ENCODE measurements around the gene ABCC3.

Gene ABCC3

GRCh38 chr17:50604513-50604912 is 30.2 kb upstream of the ABCC3 start:
- no peak overlapping the region for H3K4me3 ChIP-seq (ENCODE audit: low read depth, low read length)
- DNase-seq (ENCODE audit: low read depth): peak; percentile 45

DNA sequence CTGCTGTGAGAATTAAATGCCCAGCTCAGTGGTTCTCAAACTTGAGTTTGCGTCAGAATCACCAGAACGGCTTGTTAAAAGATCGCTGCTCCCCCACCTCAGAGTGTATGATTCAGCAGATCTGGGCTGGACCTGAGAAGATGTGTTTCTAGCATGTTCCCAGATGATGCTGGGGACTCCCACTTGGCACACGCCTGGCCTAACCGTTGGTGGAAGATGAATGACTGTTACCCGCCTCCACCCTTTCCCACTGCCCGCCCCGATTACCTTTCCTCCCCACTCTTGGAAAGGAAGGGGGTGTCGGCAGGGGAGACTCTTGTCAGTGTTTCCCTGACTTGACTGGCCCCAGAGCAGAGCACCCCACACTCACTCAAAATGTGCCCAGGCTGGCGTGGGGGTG is 29.3 kb upstream of the ABCC3 start:
- H3K4me3 ChIP-seq (ENCODE audit: low read depth, low read length): no peak overlapping the region
- peak; percentile 21 for DNase-seq (ENCODE audit: low read depth)

- DNase-seq (ENCODE audit: low read depth): no peak
- no peak overlapping the region for H3K4me3 ChIP-seq (ENCODE audit: low read depth, low read length)
Observed at GRCh38 chr17:50607522-50608175, 27.0 kb upstream of the ABCC3 start.

GRCh38 chr17:50608700-50609379 is 25.8 kb upstream of the ABCC3 start:
- H3K4me3 ChIP-seq (ENCODE audit: low read depth, low read length): no peak overlapping the region

DNA sequence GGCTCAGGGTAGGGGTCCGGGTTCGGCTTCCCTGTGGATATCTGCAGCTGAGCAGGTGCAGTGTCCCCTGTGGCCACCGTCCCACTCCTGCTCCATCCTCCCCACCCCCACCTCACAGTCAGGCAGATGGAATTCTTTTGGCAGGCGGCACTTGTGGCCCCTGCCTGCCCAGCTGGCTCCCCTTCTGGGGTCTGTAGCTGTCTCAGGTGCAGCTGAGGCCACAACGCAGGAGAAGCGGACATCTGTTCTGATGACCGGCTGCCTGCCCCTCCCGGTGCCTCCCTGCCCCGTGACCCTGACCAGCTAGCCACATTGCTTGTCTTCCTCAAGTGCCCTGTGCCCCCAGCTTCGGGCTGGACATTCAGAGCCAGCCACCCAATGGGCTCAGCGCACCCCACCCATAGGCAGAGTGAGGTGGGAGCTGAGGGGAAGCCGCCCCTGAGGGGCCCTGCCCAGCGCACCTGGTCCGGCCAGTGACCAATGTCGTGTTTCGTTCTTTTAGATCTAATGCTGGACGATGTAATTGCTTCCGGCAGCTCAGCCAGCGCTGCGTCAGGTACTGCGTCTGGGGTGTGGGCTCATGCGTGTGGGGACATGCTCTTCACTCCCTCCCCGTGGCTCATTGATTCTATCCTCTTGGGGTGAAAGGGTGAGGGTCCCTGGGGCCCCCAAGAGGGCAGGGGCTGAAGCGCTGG is 25.2 kb upstream of the ABCC3 start:
- H3K4me3 ChIP-seq (ENCODE audit: low read depth, low read length): no peak overlapping the region
- no peak for DNase-seq (ENCODE audit: low read depth)

More at GRCh38 chr17:50608700-50609379, 25.8 kb upstream of the ABCC3 start:
- no peak for DNase-seq (ENCODE audit: low read depth)

DNA sequence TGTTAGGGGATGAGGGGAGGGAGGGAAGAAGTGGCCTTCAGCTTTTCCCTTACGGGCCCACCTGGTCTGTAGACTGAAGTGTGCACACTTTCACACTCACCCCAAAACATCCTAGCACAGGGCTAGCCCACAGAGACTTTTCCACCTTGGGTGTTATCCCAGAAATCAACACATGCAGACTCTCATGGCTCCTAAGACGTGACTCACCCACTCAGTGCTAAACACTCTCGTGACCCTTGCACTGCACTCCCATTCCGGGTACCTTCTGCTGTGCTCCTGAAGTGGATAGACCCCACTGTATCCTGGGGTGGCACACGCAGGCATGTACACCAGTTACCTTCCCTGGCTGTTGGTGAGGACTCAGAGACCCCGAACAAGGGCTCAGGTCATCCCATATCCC is 23.0 kb upstream of the ABCC3 start:
- H3K4me3 ChIP-seq (ENCODE audit: low read depth, low read length): no peak overlapping the region
- no peak for DNase-seq (ENCODE audit: low read depth)

- H3K4me3 ChIP-seq (ENCODE audit: low read depth, low read length): no peak overlapping the region
- DNase-seq (ENCODE audit: low read depth): no peak
Observed at GRCh38 chr17:50612281-50612680, 22.4 kb upstream of the ABCC3 start.

DNA sequence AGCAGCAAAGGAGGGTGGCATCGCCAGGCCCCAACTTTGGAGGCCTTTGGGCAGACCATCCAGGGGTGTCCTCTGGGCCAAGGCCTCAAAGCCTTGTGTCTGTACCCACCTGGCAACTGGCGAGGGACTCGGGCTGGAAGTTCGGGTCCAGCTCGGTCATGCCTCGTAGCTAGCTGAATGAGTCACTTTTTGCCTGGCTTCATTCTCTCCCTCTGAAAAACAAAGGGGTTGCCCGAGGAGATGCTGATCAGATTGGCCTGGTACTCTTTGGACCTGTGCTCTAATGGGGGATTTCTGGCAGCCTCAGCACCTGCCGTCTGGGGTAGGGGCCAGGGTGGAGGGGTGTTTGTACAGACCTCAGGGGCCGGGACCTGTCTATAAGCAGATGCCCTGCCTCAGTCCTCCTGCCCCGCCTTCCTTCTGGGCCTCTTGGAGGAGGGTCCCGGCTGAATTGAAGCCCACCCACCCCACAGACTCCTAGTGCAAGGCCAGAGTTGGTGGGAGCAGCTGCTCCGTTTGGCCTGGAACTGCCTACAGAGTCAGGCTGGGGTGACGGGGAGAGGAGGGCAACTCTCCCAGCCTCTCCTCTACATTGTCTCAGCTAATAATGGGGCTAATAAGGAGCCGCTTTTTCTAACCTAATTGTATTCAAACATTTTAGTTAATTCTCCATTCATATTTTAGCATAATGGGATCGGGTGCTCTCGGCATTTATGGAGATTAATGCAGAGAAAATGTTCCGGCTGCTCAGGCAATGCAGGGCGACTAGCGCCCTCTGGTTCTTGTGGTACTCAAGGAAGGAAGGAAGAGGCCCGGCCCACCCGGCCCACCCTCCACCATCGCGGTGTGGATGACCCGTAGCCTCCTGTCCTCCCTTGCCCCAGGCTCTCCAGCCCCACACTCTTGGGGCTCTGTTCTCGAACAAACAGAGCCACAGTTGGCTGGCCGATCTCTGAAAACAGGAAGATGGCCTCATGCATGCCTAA is 21.4 kb upstream of the ABCC3 start:
- H3K4me3 ChIP-seq (ENCODE audit: low read depth, low read length): no peak overlapping the region
- DNase-seq (ENCODE audit: low read depth): no peak

DNA sequence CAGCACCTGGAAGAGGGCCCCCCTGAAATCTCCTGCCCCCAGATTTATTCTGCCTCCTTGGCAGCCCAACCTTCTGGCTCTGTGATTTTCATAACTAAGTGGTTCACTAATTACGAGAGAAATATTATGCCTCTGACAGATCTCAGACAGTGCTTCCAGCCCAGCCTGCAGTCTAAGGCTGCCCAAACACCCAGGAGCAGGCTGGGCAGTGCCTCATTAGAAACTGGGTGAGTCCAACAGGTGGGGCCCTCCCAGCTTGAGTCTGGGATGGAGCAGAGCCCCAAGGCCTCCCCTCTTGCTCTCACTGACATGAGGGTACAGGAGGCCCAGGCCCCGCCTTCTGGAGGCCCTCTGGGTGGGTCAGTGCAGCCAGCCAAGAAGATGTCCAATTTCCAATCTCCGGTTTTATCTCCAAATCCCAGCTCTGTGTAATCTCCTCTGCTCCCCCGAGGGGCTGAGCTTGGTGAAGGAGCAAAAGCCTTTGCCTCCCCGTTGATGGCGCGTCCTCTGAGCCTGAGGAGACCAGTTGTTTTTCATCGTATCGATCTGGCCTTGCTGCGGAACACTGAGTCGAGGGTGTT is 20.1 kb upstream of the ABCC3 start:
- DNase-seq (ENCODE audit: low read depth): no peak
- no peak overlapping the region for H3K4me3 ChIP-seq (ENCODE audit: low read depth, low read length)

GRCh38 chr17:50615828-50616227 is 18.9 kb upstream of the ABCC3 start:
- no peak overlapping the region for H3K4me3 ChIP-seq (ENCODE audit: low read depth, low read length)
- no peak for DNase-seq (ENCODE audit: low read depth)

- DNase-seq (ENCODE audit: low read depth): no peak
- no peak overlapping the region for H3K4me3 ChIP-seq (ENCODE audit: low read depth, low read length)
Observed at GRCh38 chr17:50618300-50618699, 16.4 kb upstream of the ABCC3 start.

- H3K4me3 ChIP-seq (ENCODE audit: low read depth, low read length): no peak overlapping the region
- no peak for DNase-seq (ENCODE audit: low read depth)
Observed at GRCh38 chr17:50618941-50619340, 15.7 kb upstream of the ABCC3 start.

DNA sequence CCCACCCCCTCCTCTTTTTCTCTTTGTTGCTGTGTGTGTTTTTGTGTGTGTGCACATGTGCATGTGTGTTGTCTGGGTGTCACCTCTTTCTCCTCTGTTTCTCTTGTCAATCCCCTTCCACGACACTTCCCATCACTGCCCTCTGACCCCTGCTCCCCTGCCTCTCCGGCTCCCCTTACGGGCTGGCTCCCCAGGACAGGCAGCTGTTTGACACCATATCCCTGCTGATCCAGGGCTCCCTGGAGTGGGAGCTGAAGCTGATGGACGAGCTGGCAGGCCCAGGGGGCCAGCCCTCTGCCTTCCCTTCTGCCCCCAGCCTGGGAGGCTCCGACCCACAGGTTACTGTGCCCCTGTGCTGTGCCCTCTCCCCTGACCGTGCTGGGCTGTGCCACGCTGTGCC is 15.2 kb upstream of the ABCC3 start:
- H3K4me3 ChIP-seq (ENCODE audit: low read depth, low read length): no peak overlapping the region
- no peak for DNase-seq (ENCODE audit: low read depth)

GRCh38 chr17:50620237-50620636 is 14.4 kb upstream of the ABCC3 start:
- no peak overlapping the region for H3K4me3 ChIP-seq (ENCODE audit: low read depth, low read length)
- DNase-seq (ENCODE audit: low read depth): no peak

DNA sequence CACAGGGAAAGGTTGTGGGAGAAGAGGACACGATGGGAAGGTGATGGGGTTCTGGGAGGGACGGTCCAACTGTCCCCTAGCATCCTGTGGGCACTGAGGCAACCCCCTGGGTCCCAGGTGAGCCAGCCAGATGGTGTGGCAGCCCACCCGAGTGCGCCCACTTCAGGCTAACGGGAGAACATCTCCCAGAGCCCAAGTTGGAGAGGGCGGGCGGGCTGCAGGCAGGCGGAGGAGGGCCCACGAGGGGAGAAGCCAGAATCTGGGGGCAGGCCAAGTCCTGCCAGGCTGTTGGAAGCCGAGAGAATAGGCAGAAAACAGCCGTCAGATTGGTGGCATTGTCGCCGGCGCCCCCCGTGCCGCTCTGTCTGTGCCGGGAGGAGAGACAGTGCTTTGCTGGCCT is 13.8 kb upstream of the ABCC3 start:
- H3K4me3 ChIP-seq (ENCODE audit: low read depth, low read length): no peak overlapping the region
- DNase-seq (ENCODE audit: low read depth): no peak

- no peak overlapping the region for H3K4me3 ChIP-seq (ENCODE audit: low read depth, low read length)
- DNase-seq (ENCODE audit: low read depth): peak; percentile 25
Observed at GRCh38 chr17:50621574-50622031, 13.1 kb upstream of the ABCC3 start.

GRCh38 chr17:50624321-50624934 is 10.3 kb upstream of the ABCC3 start:
- no peak for DNase-seq (ENCODE audit: low read depth)
- H3K4me3 ChIP-seq (ENCODE audit: low read depth, low read length): no peak overlapping the region

GRCh38 chr17:50625032-50625871 is 9.4 kb upstream of the ABCC3 start:
- no peak for DNase-seq (ENCODE audit: low read depth)
- H3K4me3 ChIP-seq (ENCODE audit: low read depth, low read length): no peak overlapping the region

All from skeletal muscle cell (primary cell).